Endodermal cell (in vitro differentiated cells): ENCODE measurements around the gene SAMD14. TPM values are rescaled to one million over a fixed set of nuclear protein-coding genes. Genes with fewer than 3 reads are reported as not detected.

ENCODE experiments used
- DNase-seq: peaks from one replicate; pipeline ENCODE4 v3.0.0-alpha.2; 2017
- H3K27ac ChIP-seq: 2 replicates; pipeline ENCODE4 v1.5.1; 2013; ENCODE audit warnings: mild to moderate bottlenecking, low read depth, low read length, moderate library complexity
- H3K27me3 ChIP-seq: 2 replicates; pipeline ENCODE4 v1.6.1; 2013; ENCODE audit warnings: mild to moderate bottlenecking, low read length, moderate library complexity; ENCODE audit not compliant: insufficient read depth, control insufficient read depth, poor library complexity, severe bottlenecking
- H3K36me3 ChIP-seq: 2 replicates; pipeline ENCODE4 v1.7.0; 2013; ENCODE audit warnings: mild to moderate bottlenecking, low read length, moderate library complexity; ENCODE audit not compliant: control insufficient read depth, insufficient read depth
- H3K4me1 ChIP-seq: one replicate; pipeline ENCODE4 v1.7.0; 2013; ENCODE audit warnings: low read length; ENCODE audit not compliant: control insufficient read depth, insufficient read depth
- H3K4me3 ChIP-seq: 2 replicates; pipeline ENCODE4 v1.5.1; 2013; ENCODE audit warnings: mild to moderate bottlenecking, low read length, moderate library complexity
- H3K9ac ChIP-seq: 2 replicates; pipeline ENCODE4 v1.6.1; 2013; ENCODE audit warnings: mild to moderate bottlenecking, low read length, moderate library complexity; ENCODE audit not compliant: poor library complexity, severe bottlenecking; ENCODE audit errors: extremely low read depth
- H3K9me3 ChIP-seq: 2 replicates; pipeline ENCODE4 v1.6.1; 2013; ENCODE audit warnings: mild to moderate bottlenecking, low read length, moderate library complexity; ENCODE audit not compliant: control insufficient read depth
- H3K27ac Mint-ChIP-seq: 2 replicates; pipeline ENCODE4 v1.8.0; 2020; ENCODE audit warnings: mixed read lengths
- H3K27me3 Mint-ChIP-seq: 2 replicates; pipeline ENCODE4 v1.8.0; 2021; ENCODE audit warnings: mild to moderate bottlenecking, mixed read lengths; ENCODE audit not compliant: insufficient read depth
- H3K36me3 Mint-ChIP-seq: 2 replicates; pipeline ENCODE4 v1.8.0; 2020; ENCODE audit warnings: low read depth, mixed read lengths
- H3K4me1 Mint-ChIP-seq: 2 replicates; pipeline ENCODE4 v1.8.0; 2020; ENCODE audit warnings: mixed read lengths
- H3K4me3 Mint-ChIP-seq: 2 replicates; pipeline ENCODE4 v1.8.0; 2020; ENCODE audit warnings: mild to moderate bottlenecking, moderate library complexity, mixed read lengths
- H3K9me3 Mint-ChIP-seq: 2 replicates; pipeline ENCODE4 v1.8.0; 2020; ENCODE audit warnings: mild to moderate bottlenecking, mixed read lengths
- WGBS, 2 experiments: methylation state at CpG; one replicate each; pipeline versions ENCODE4 v1.1.5 to v1.1.7; 2013; ENCODE audit warnings: missing lambda C conversion rate in 2 of 2, mixed read lengths in 1 of 2; ENCODE audit not compliant: insufficient coverage in 1 of 2, insufficient read length in 1 of 2; 5-methylcytosine and 5-hydroxymethylcytosine counted together
- total RNA-seq, 2 donors: library from RNA; stranded (reverse); fragmentation: NEBNext Ultra II Directional in 1 of 2; extraction: Animal tissue kit (Norgen Biotek cat#: 25700) in 1 of 2; gene quantifications; 2 replicates in 1 of 2; 3 replicates in 1 of 2; pipeline ENCODE4 v1.2.1, GENCODE V29; 2021
- TF ChIP-seq, protein P1 (sequence below): fragments of 200-600 bp; sonication (generic); conservative IDR thresholded peaks from 2 replicates; pipeline ENCODE4 v1.5.0; 2021; ENCODE audit warnings: antibody characterized with exemption, mild to moderate bottlenecking

Gene SAMD14
- total RNA-seq, 2 donors from 2014 or later, result 9.5 to 23.2 TPM

DNA sequence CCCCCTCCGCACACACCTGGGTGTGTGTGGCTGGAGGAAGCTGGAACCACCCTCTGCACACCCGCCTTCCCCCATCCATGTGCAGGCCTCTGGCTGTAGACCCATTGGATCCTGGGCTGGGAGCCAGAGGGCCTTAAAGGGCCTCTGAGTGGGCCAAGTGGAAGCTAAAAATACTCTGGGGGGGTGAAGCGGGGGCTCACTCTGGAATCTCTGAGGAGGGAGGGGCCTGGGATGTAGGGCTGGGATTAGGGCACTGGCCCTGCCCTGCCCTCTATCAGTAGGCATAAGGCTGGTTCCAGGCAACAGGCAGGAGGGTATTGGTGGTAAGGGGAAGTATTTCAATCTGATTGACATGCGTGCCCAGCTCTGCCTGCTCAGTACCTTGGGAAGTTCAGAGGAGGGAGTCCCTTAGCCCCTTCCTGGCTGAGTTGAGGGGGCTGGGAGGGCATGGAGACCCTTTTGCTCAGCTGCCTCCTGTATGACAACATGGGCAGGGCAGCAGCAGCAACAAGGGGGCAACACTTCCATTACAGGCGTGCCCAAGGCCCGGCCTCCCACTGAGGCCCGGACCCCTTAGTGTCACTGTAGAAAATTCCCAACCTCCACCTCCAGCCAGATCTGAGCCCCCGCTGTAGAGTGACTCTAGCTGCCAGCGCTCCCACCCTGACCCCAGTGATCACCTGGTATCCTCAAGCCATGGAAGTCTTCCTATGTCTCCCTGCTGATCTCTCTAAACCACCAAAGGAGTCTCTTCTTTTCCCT, 68.8 kb downstream of the SAMD14 start:
- Mint-ChIP-seq H3K36me3 (no peaks in the 10 kb centered on the region), H3K4me1 (peaks cover 22% of the 10 kb centered on the region), H3K27ac (no peak overlapping the region), H3K4me3 (no peak overlapping the region), H3K9me3 (no peaks in the 10 kb centered on the region), H3K27me3 (peaks cover 61% of the 10 kb centered on the region)
- Histone ChIP-seq H3K36me3 (no peaks in the 10 kb centered on the region), H3K4me1 (peaks cover 3% of the 10 kb centered on the region), H3K27ac (no peak overlapping the region), H3K4me3 (no peak overlapping the region), H3K9ac (no peak overlapping the region), H3K9me3 (no peaks in the 10 kb centered on the region), H3K27me3 (peaks cover 31% of the 10 kb centered on the region)
- DNase-seq, result peak; percentile 47
- TF ChIP-seq, protein P1, sequence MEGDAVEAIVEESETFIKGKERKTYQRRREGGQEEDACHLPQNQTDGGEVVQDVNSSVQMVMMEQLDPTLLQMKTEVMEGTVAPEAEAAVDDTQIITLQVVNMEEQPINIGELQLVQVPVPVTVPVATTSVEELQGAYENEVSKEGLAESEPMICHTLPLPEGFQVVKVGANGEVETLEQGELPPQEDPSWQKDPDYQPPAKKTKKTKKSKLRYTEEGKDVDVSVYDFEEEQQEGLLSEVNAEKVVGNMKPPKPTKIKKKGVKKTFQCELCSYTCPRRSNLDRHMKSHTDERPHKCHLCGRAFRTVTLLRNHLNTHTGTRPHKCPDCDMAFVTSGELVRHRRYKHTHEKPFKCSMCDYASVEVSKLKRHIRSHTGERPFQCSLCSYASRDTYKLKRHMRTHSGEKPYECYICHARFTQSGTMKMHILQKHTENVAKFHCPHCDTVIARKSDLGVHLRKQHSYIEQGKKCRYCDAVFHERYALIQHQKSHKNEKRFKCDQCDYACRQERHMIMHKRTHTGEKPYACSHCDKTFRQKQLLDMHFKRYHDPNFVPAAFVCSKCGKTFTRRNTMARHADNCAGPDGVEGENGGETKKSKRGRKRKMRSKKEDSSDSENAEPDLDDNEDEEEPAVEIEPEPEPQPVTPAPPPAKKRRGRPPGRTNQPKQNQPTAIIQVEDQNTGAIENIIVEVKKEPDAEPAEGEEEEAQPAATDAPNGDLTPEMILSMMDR, result no peak
- 94 to 100% methylated on average over 3 to 9 of the region's 9 CpGs for WGBS, 2 experiments

Other genes with a start within 250 kb of the SAMD14 start
- 1 to 10 TPM; 1.6 to 2.1 TPM for gene DLX4, start 161.0 kb downstream of the SAMD14 start, total RNA-seq
- gene DLX3, start 134.9 kb downstream of the SAMD14 start, total RNA-seq, result 1 to 10 TPM in 1 of 2 donors, under 1 TPM in 1; 0.58 to 1.4 TPM
- gene ITGA3, start 74.0 kb downstream of the SAMD14 start, total RNA-seq, result 10 to 100 TPM; 16.6 to 21.7 TPM
- 10 to 100 TPM; 23.0 to 24.2 TPM for gene PDK2, start 34.8 kb downstream of the SAMD14 start, total RNA-seq
- 10 to 100 TPM; 24.1 to 34.6 TPM for gene PPP1R9B, start 20.5 kb upstream of the SAMD14 start, total RNA-seq
- gene SGCA, start 35.8 kb upstream of the SAMD14 start, total RNA-seq, result 1 to 10 TPM in 1 of 2 donors, under 1 TPM in 1; 0.51 to 2.6 TPM
- gene COL1A1, start 71.5 kb upstream of the SAMD14 start, total RNA-seq, result 10 to 100 TPM; 62.2 to 85.6 TPM
- gene TMEM92, start 144.3 kb upstream of the SAMD14 start, total RNA-seq, result 10 to 100 TPM; 34.3 to 35.8 TPM
- gene XYLT2, start 216.0 kb upstream of the SAMD14 start, total RNA-seq, result 10 to 100 TPM; 54.1 to 65.9 TPM
- gene MRPL27, start 243.0 kb upstream of the SAMD14 start, total RNA-seq, result 10 to 100 TPM; 70.9 to 76.7 TPM
- 10 to 100 TPM; 14.1 to 26.8 TPM for gene EME1, start 243.1 kb upstream of the SAMD14 start, total RNA-seq